ENCODE data around the gene HRH2.

Gene HRH2

DNA sequence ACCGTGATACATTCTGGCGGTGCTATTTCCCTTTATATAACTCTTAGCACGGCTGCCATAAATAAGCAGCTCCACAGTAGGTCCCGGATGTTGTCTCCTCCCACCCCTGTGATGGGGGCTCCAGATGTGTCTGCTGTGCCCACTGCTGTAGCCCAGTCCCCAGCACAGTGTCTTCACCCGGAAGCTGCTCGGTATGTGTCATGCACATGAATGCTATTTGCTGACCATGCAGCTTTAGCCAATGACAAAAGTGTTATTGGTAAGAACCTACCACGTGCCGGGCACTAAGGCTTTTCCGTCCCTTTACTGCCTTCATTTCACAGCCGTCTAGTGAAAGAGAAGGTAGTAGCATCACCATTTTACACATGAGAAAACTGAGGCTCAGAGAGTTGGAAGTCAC lies 20.2 kb downstream of the HRH2 start:
- Histone ChIP-seq H3K27me3 (replicated peaks; ENCODE audit: control insufficient read depth, insufficient read depth, low read length) (peaks cover 27% of the 10 kb centered on the region), H3K9ac (ENCODE audit: low read length) (no peak overlapping the region), H3K36me3 (ENCODE audit: control insufficient read depth, insufficient read depth, low read length, severe bottlenecking) (no peaks in the 10 kb centered on the region), H3K4me3 (ENCODE audit: low read length) (no peak overlapping the region), H3K9me3 (ENCODE audit: control insufficient read depth, low read length) (no peaks in the 10 kb centered on the region), H3K4me1 (ENCODE audit: control insufficient read depth, insufficient read depth, low read length) (no peaks in the 10 kb centered on the region)
- DNase-seq (ENCODE audit: low read depth), result no peak

DNA sequence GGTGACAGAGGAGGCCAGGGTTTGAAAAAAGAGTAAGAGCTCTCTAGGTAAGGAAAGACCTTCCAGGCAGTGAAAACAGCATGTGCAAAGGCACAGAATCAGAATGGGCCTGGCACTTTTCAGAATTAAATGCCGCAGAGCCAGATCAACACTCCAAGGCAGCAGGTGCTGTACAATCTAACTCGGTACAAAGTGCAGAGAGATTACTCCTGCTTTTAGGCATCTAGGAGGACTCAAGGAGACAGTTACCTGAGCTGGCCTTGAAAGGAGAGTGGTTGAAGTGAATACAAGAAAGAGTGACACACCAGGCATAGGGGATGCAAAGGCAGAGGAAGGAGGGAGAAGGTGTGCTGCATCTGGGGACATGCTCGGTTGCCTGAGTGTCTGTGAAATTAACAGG lies 21.5 kb downstream of the HRH2 start:
- Histone ChIP-seq H3K36me3 (ENCODE audit: control insufficient read depth, insufficient read depth, low read length, severe bottlenecking) (no peaks in the 10 kb centered on the region), H3K27me3 (replicated peaks; ENCODE audit: control insufficient read depth, insufficient read depth, low read length) (peaks cover 29% of the 10 kb centered on the region), H3K9me3 (ENCODE audit: control insufficient read depth, low read length) (no peaks in the 10 kb centered on the region), H3K4me1 (ENCODE audit: control insufficient read depth, insufficient read depth, low read length) (no peaks in the 10 kb centered on the region), H3K4me3 (ENCODE audit: low read length) (no peak overlapping the region), H3K9ac (ENCODE audit: low read length) (no peak overlapping the region)
- no peak for DNase-seq (ENCODE audit: low read depth)

DNA sequence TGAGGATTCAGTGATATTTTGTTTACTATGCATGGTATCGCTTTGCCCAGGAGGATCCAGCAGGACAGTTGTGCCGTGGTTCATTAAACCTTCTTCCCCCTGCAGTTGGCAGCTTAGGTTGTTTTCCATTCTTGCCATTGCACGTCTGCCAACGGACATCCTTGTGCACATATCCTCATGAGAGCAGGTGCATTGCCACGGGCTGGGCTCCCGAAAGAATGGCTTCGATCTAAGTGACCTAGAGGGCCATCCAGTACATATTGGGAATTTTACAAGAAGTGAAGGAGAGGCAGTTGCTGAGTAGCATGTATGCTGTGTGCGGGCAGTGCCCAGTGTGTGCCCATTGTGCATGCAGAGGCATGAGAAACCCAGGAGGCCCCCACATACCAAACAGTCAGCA lies 22.1 kb downstream of the HRH2 start:
- no peak for DNase-seq (ENCODE audit: low read depth)
- H3K4me1 ChIP-seq (ENCODE audit: control insufficient read depth, insufficient read depth, low read length), result no peaks in the 10 kb centered on the region
- no peak overlapping the region for H3K4me3 ChIP-seq (ENCODE audit: low read length)
- no peaks in the 10 kb centered on the region for H3K9me3 ChIP-seq (ENCODE audit: control insufficient read depth, low read length)
- H3K9ac ChIP-seq (ENCODE audit: low read length), result no peak overlapping the region
- peaks cover 33% of the 10 kb centered on the region for H3K27me3 ChIP-seq (replicated peaks; ENCODE audit: control insufficient read depth, insufficient read depth, low read length)
- H3K36me3 ChIP-seq (ENCODE audit: control insufficient read depth, insufficient read depth, low read length, severe bottlenecking), result no peaks in the 10 kb centered on the region

DNA sequence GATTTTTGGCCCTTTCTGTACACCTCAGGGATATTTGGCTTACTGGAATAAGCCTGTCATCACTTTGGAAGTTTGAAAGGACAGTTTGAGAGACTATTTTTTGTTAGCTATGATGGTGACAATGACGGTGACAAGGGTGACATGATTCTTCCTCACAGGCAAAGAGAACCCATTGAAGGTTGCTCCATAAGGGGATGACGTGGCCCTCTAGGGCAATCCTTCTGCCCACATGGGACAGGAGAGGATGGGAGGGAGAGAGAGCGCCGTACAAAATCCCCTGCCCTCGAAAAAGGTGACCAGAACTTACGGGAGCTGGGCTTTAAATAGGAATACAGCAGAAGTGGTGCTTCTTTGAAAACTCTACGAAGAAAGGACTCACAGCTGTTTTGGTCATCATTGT lies 22.6 kb downstream of the HRH2 start:
- no peak overlapping the region for H3K4me3 ChIP-seq (ENCODE audit: low read length)
- H3K9ac ChIP-seq (ENCODE audit: low read length), result no peak overlapping the region
- no peaks in the 10 kb centered on the region for H3K9me3 ChIP-seq (ENCODE audit: control insufficient read depth, low read length)
- peaks cover 30% of the 10 kb centered on the region for H3K27me3 ChIP-seq (replicated peaks; ENCODE audit: control insufficient read depth, insufficient read depth, low read length)
- H3K4me1 ChIP-seq (ENCODE audit: control insufficient read depth, insufficient read depth, low read length), result no peaks in the 10 kb centered on the region
- no peaks in the 10 kb centered on the region for H3K36me3 ChIP-seq (ENCODE audit: control insufficient read depth, insufficient read depth, low read length, severe bottlenecking)
- DNase-seq (ENCODE audit: low read depth), result no peak

DNA sequence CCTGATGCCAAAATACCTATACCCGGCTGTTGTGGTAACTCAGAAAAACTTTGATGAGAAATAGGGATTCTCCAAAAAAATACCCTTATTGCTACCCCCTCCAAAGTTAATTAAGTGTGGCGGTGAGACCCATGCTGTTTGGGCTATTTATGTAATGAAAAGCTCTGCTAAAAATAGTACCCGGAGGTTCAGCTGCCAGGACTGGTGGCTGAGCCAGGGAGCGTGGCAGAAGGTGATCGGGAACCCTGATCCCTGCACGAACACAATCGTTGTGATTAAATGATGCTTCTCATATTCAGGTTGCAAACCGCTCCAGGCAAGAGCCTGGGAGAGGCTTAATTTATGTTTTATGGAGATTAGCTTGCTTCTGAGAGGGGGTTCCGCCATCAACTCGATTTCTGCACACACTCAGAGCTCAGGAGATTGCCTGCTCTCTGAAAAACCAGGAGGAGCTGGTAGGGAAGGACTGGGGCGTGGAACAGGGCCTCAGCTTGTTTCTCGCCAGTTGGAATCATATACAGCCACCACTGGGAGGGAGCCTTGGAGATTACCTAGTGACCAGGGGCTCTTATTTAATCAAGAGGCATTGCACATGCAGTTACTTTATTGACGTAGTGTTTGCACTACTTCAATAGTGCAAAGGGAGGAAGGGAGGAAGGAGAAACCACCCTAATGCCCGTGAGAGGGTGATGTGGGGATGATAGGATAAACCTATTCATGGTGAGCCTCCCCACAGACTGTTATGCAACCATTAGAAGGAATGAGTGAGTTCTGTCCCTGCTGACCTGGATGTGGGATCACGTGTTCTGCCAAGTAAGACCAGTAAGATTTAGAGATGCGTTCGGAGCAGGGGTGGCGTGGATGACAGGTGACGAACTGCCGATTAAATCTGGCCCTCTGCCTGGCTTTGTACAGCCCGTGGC lies 23.4 kb downstream of the HRH2 start:
- Histone ChIP-seq H3K4me1 (ENCODE audit: control insufficient read depth, insufficient read depth, low read length) (no peaks in the 10 kb centered on the region), H3K4me3 (ENCODE audit: low read length) (no peak overlapping the region), H3K27me3 (replicated peaks; ENCODE audit: control insufficient read depth, insufficient read depth, low read length) (peaks cover 30% of the 10 kb centered on the region), H3K36me3 (ENCODE audit: control insufficient read depth, insufficient read depth, low read length, severe bottlenecking) (no peaks in the 10 kb centered on the region), H3K9me3 (ENCODE audit: control insufficient read depth, low read length) (no peaks in the 10 kb centered on the region), H3K9ac (ENCODE audit: low read length) (no peak overlapping the region)
- no peak for DNase-seq (ENCODE audit: low read depth)

DNA sequence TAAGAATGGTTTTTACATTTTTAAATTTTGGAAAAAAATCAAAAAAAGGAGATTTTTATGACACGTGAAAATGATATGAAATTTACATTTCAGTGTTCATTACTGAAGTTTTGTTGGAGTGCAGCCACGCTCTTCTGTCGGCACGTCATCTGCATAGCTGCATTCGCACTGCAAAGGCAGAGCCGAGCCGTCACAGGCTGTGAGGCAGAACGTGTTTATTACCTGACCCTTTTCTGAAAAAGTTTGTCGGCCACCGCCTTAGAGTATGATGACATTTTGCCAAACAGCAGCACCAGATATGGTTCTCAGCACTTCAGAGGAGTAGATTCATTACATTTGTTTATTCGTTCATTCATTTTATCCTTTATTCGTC lies 24.1 kb downstream of the HRH2 start:
- DNase-seq (ENCODE audit: low read depth), result no peak
- no peaks in the 10 kb centered on the region for H3K4me1 ChIP-seq (ENCODE audit: control insufficient read depth, insufficient read depth, low read length)
- H3K4me3 ChIP-seq (ENCODE audit: low read length), result no peak overlapping the region
- no peak overlapping the region for H3K9ac ChIP-seq (ENCODE audit: low read length)
- no peaks in the 10 kb centered on the region for H3K36me3 ChIP-seq (ENCODE audit: control insufficient read depth, insufficient read depth, low read length, severe bottlenecking)
- peaks cover 34% of the 10 kb centered on the region for H3K27me3 ChIP-seq (replicated peaks; ENCODE audit: control insufficient read depth, insufficient read depth, low read length)
- no peaks in the 10 kb centered on the region for H3K9me3 ChIP-seq (ENCODE audit: control insufficient read depth, low read length)

DNA sequence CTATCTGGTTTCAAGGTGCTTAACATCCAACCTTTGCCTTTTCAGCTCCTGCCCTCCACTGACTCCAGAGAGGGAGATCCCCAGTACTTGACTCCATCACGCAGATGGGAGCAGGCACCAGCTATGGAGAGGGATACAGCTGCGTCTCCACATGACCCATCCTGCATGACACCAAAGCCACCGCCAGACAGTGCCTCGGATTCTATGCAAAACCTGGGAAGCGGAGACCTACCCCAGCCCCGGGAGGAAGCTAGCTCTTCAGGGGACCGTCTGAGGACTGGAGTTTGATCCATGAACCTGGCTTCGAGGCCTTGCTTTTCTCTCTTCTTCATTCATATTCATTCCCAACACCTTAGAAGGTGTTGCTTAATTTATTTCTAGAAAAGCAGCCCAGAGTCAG lies 24.8 kb downstream of the HRH2 start:
- Histone ChIP-seq H3K9ac (ENCODE audit: low read length) (no peak overlapping the region), H3K4me1 (ENCODE audit: control insufficient read depth, insufficient read depth, low read length) (no peaks in the 10 kb centered on the region), H3K9me3 (ENCODE audit: control insufficient read depth, low read length) (no peaks in the 10 kb centered on the region), H3K36me3 (ENCODE audit: control insufficient read depth, insufficient read depth, low read length, severe bottlenecking) (no peaks in the 10 kb centered on the region), H3K27me3 (replicated peaks; ENCODE audit: control insufficient read depth, insufficient read depth, low read length) (peaks cover 36% of the 10 kb centered on the region), H3K4me3 (ENCODE audit: low read length) (no peak overlapping the region)
- no peak for DNase-seq (ENCODE audit: low read depth)

DNA sequence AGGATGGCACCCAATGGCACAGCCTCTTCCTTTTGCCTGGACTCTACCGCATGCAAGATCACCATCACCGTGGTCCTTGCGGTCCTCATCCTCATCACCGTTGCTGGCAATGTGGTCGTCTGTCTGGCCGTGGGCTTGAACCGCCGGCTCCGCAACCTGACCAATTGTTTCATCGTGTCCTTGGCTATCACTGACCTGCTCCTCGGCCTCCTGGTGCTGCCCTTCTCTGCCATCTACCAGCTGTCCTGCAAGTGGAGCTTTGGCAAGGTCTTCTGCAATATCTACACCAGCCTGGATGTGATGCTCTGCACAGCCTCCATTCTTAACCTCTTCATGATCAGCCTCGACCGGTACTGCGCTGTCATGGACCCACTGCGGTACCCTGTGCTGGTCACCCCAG lies 25.4 kb downstream of the HRH2 start:
- H3K4me1 ChIP-seq (ENCODE audit: control insufficient read depth, insufficient read depth, low read length), result no peaks in the 10 kb centered on the region
- DNase-seq (ENCODE audit: low read depth), result no peak
- no peaks in the 10 kb centered on the region for H3K9me3 ChIP-seq (ENCODE audit: control insufficient read depth, low read length)
- H3K4me3 ChIP-seq (ENCODE audit: low read length), result no peak overlapping the region
- H3K27me3 ChIP-seq (replicated peaks; ENCODE audit: control insufficient read depth, insufficient read depth, low read length), result peaks cover 42% of the 10 kb centered on the region
- H3K36me3 ChIP-seq (ENCODE audit: control insufficient read depth, insufficient read depth, low read length, severe bottlenecking), result no peaks in the 10 kb centered on the region
- no peak overlapping the region for H3K9ac ChIP-seq (ENCODE audit: low read length)

DNA sequence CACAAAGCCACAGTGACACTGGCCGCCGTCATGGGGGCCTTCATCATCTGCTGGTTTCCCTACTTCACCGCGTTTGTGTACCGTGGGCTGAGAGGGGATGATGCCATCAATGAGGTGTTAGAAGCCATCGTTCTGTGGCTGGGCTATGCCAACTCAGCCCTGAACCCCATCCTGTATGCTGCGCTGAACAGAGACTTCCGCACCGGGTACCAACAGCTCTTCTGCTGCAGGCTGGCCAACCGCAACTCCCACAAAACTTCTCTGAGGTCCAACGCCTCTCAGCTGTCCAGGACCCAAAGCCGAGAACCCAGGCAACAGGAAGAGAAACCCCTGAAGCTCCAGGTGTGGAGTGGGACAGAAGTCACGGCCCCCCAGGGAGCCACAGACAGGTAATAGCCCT lies 26.1 kb downstream of the HRH2 start:
- H3K9me3 ChIP-seq (ENCODE audit: control insufficient read depth, low read length), result no peaks in the 10 kb centered on the region
- H3K27me3 ChIP-seq (replicated peaks; ENCODE audit: control insufficient read depth, insufficient read depth, low read length), result peaks cover 44% of the 10 kb centered on the region
- no peak overlapping the region for H3K4me3 ChIP-seq (ENCODE audit: low read length)
- H3K36me3 ChIP-seq (ENCODE audit: control insufficient read depth, insufficient read depth, low read length, severe bottlenecking), result no peaks in the 10 kb centered on the region
- H3K9ac ChIP-seq (ENCODE audit: low read length), result no peak overlapping the region
- H3K4me1 ChIP-seq (ENCODE audit: control insufficient read depth, insufficient read depth, low read length), result no peaks in the 10 kb centered on the region
- no peak for DNase-seq (ENCODE audit: low read depth)

DNA sequence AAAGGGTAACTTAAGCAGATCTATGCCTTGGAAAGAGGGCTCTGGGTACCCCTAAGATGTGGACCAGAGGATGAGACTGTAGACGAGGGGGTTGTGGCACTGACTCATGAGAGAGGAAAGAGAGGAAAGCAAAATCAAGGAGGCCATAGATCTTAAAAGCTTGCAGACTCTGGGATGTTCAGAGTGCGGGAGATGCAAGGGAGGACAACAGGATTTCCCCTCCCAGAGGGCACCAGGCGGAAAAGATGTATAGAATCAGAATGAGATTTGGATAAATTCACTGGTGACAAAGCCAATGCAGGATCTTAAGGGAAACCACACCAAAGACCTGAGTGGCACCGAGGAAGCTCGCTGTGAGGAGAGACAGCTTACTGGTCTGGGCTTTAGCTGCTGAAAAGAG lies 27.1 kb downstream of the HRH2 start:
- no peak for DNase-seq (ENCODE audit: low read depth)
- Histone ChIP-seq H3K27me3 (replicated peaks; ENCODE audit: control insufficient read depth, insufficient read depth, low read length) (peaks cover 47% of the 10 kb centered on the region), H3K36me3 (ENCODE audit: control insufficient read depth, insufficient read depth, low read length, severe bottlenecking) (no peaks in the 10 kb centered on the region)

DNA sequence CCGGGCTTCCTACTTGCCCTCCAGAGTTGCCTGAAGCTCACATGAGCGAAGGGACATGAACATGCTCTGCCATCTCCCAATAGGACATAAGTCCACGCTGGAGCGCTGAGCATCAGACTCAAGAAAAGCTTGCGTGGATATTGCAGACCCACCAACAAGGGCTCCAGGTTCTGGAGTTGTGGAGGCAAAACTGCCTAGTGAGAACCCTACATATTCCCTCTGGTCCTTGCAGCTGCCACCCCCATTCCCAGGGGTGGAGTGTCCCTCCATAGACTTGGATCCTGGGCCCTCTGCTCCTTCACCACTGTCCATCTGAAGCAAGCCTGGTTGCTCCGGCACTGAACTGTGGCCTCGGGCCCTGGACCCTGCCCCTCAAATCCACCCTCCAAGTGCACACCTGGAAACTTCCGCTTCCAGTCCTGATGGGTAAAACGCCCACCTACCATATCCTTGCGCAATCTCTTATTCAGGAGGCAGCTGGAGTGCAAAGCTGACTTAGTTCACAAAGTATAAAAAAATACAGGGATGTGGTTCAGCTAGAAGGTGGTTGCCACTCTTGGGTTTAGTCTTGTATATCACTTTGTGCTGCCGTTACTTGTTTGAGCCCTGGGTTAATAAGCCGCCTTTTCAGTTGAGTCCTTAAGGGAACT lies 28.0 kb downstream of the HRH2 start:
- H3K9ac ChIP-seq (ENCODE audit: low read length), result no peak overlapping the region
- peaks cover 52% of the 10 kb centered on the region for H3K27me3 ChIP-seq (replicated peaks; ENCODE audit: control insufficient read depth, insufficient read depth, low read length)
- no peaks in the 10 kb centered on the region for H3K36me3 ChIP-seq (ENCODE audit: control insufficient read depth, insufficient read depth, low read length, severe bottlenecking)
- no peak overlapping the region for H3K4me3 ChIP-seq (ENCODE audit: low read length)
- H3K9me3 ChIP-seq (ENCODE audit: control insufficient read depth, low read length), result no peaks in the 10 kb centered on the region
- DNase-seq (ENCODE audit: low read depth), result no peak
- H3K4me1 ChIP-seq (ENCODE audit: control insufficient read depth, insufficient read depth, low read length), result no peaks in the 10 kb centered on the region

More for the DNA sequence above, 27.1 kb downstream of the HRH2 start:
- no peaks in the 10 kb centered on the region for H3K4me1 ChIP-seq (ENCODE audit: control insufficient read depth, insufficient read depth, low read length)
- H3K9ac ChIP-seq (ENCODE audit: low read length), result no peak overlapping the region
- no peaks in the 10 kb centered on the region for H3K9me3 ChIP-seq (ENCODE audit: control insufficient read depth, low read length)
- no peak overlapping the region for H3K4me3 ChIP-seq (ENCODE audit: low read length)
